Measurements from ENCODE around the gene SGMS1.
"Not testable (repeated sequence)": the region's sequence is repeated elsewhere in the genome, so short reads cannot be mapped to it uniquely, and the experiment has no call there.

GRCh38 chr10:50659016-50659864 is 35.5 kb upstream of the SGMS1 start:
- TF ChIP-seq, protein P1, sequence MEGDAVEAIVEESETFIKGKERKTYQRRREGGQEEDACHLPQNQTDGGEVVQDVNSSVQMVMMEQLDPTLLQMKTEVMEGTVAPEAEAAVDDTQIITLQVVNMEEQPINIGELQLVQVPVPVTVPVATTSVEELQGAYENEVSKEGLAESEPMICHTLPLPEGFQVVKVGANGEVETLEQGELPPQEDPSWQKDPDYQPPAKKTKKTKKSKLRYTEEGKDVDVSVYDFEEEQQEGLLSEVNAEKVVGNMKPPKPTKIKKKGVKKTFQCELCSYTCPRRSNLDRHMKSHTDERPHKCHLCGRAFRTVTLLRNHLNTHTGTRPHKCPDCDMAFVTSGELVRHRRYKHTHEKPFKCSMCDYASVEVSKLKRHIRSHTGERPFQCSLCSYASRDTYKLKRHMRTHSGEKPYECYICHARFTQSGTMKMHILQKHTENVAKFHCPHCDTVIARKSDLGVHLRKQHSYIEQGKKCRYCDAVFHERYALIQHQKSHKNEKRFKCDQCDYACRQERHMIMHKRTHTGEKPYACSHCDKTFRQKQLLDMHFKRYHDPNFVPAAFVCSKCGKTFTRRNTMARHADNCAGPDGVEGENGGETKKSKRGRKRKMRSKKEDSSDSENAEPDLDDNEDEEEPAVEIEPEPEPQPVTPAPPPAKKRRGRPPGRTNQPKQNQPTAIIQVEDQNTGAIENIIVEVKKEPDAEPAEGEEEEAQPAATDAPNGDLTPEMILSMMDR (IDR thresholded peaks at IDR 0.05; ENCODE audit: insufficient read depth, low read depth, low read length), result not testable (repeated sequence)
- not testable (repeated sequence) for TF ChIP-seq EZH2 (IDR thresholded peaks at IDR 0.05; ENCODE audit: insufficient read depth, low read length)
